ENCODE results near the gene GNB1L.
"Not testable (repeated sequence)": the region's sequence is repeated elsewhere in the genome, so short reads cannot be mapped to it uniquely, and the experiment has no call there.

The GNB1L gene

DNA sequence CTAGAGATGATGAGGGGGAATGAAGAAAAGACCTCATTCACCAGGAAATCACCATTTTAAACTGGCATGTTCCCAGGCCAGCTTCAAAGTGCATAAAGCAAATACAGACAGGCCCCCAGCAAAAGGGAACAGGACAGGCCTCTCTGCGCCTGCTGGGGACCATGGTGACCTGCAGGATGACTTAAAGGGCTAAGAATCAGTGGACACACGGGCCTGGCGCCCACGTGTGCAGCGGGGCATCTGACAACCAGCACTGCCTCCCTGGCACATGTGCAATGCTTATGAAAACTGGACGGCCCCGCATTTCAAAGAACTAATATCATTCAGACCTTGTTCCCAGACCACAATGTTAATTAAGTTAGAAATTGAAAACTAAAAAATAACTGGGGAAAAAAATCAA, 58.5 kb downstream of the GNB1L start:
- Histone ChIP-seq H3K4me3 (ENCODE audit: low read length) (no peak overlapping the region), H3K9me3 (ENCODE audit: insufficient read depth, low read length) (0 out of 2 replicates have a peak, but pooled peaks cover 3% of the 10 kb centered on the region), H3K27me3 (ENCODE audit: low read depth, low read length) (no peaks in the 10 kb centered on the region), H3K79me2 (ENCODE audit: low read length) (no peaks in the 10 kb centered on the region), H3K27ac (ENCODE audit: low read length) (no peak overlapping the region), H3K4me2 (ENCODE audit: low read length) (no peak overlapping the region), H2AFZ (ENCODE audit: low read depth, low read length) (no peak overlapping the region), H3K9ac (ENCODE audit: low read length) (no peak overlapping the region), H4K20me1 (ENCODE audit: insufficient read depth, low read length) (no peaks in the 10 kb centered on the region), H3K4me1 (ENCODE audit: low read length) (no peaks in the 10 kb centered on the region), H3K36me3 (replicated peaks; ENCODE audit: low read depth, low read length) (peaks cover 4% of the 10 kb centered on the region)
- TF ChIP-seq EZH2phosphoT487 (IDR thresholded peaks at IDR 0.05; ENCODE audit: low read depth), result no peak
- TF ChIP-seq, protein P1, sequence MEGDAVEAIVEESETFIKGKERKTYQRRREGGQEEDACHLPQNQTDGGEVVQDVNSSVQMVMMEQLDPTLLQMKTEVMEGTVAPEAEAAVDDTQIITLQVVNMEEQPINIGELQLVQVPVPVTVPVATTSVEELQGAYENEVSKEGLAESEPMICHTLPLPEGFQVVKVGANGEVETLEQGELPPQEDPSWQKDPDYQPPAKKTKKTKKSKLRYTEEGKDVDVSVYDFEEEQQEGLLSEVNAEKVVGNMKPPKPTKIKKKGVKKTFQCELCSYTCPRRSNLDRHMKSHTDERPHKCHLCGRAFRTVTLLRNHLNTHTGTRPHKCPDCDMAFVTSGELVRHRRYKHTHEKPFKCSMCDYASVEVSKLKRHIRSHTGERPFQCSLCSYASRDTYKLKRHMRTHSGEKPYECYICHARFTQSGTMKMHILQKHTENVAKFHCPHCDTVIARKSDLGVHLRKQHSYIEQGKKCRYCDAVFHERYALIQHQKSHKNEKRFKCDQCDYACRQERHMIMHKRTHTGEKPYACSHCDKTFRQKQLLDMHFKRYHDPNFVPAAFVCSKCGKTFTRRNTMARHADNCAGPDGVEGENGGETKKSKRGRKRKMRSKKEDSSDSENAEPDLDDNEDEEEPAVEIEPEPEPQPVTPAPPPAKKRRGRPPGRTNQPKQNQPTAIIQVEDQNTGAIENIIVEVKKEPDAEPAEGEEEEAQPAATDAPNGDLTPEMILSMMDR (IDR thresholded peaks at IDR 0.05; ENCODE audit: low read depth, low read length), result no peak

DNA sequence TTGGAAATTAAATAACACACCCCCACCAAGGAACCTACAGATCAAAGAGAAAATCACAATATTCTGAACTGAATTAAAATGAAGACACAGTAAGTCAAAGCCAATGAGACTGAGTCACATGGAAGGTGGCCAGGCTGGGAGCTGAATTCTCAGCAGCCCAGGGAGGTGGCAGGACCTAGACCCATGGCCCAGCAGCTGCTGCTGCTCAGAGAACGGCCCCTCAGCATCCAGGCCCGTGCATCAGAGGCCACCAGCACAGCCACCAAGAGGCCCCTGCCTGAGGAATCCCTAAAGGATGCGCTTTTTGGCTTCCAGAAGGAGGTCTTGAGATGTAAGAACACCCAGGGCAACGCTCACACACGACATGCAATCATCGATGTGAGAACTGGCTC, 59.1 kb downstream of the GNB1L start:
- Histone ChIP-seq H3K4me2 (ENCODE audit: low read length) (no peak overlapping the region), H3K36me3 (replicated peaks; ENCODE audit: low read depth, low read length) (peaks cover 4% of the 10 kb centered on the region), H2AFZ (ENCODE audit: low read depth, low read length) (no peak overlapping the region), H3K4me3 (ENCODE audit: low read length) (no peak overlapping the region), H3K9me3 (ENCODE audit: insufficient read depth, low read length) (0 out of 2 replicates have a peak, but pooled peaks cover 3% of the 10 kb centered on the region), H3K4me1 (ENCODE audit: low read length) (no peaks in the 10 kb centered on the region), H4K20me1 (ENCODE audit: insufficient read depth, low read length) (no peaks in the 10 kb centered on the region), H3K27me3 (ENCODE audit: low read depth, low read length) (no peaks in the 10 kb centered on the region), H3K9ac (ENCODE audit: low read length) (no peak overlapping the region), H3K27ac (ENCODE audit: low read length) (no peak overlapping the region), H3K79me2 (ENCODE audit: low read length) (no peaks in the 10 kb centered on the region)
- TF ChIP-seq, protein P1 (IDR thresholded peaks at IDR 0.05; ENCODE audit: low read depth, low read length), result no peak
- TF ChIP-seq EZH2phosphoT487 (IDR thresholded peaks at IDR 0.05; ENCODE audit: low read depth), result no peak

DNA sequence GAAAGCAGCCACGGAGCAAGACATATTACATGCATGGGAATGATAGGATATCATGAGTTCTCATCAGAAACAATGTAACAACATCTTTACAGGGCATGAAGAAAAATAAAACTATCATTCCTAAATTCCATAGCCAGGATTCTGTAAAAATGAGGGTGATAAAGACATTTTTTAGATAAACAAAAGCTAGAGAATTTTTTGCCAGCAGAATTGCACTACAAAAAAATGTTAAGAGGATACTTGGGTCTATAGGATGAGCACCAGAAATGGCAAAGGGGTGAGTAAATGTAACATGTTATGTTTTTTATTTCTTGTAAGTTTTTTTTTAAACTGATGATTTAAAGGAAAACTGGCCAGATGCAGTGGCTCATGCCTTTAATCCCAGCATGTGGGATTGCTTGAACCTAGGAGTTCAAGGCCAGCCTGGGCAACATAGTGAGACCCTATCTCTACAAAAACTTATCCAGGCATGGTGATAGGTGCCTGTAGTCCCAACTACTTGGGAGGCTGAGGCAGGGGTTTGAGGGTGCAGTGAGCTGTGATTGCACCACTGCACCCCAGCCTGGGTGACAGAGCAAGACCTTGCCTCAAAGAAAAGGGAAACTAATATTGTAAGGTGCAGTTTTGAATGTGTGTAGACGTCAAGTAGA, 60.9 kb downstream of the GNB1L start:
- Histone ChIP-seq H3K36me3 (replicated peaks; ENCODE audit: low read depth, low read length) (peaks cover 4% of the 10 kb centered on the region), H3K79me2 (ENCODE audit: low read length) (no peaks in the 10 kb centered on the region), H3K9ac (ENCODE audit: low read length) (no peak overlapping the region), H3K4me1 (ENCODE audit: low read length) (no peaks in the 10 kb centered on the region), H3K27me3 (ENCODE audit: low read depth, low read length) (no peaks in the 10 kb centered on the region), H3K4me3 (ENCODE audit: low read length) (no peak overlapping the region), H3K4me2 (ENCODE audit: low read length) (no peak overlapping the region), H3K9me3 (ENCODE audit: insufficient read depth, low read length) (0 out of 2 replicates have a peak, but pooled peaks cover 3% of the 10 kb centered on the region), H3K27ac (ENCODE audit: low read length) (no peak overlapping the region), H2AFZ (ENCODE audit: low read depth, low read length) (no peak overlapping the region), H4K20me1 (ENCODE audit: insufficient read depth, low read length) (no peaks in the 10 kb centered on the region)
- TF ChIP-seq EZH2phosphoT487 (IDR thresholded peaks at IDR 0.05; ENCODE audit: low read depth), result no peak

DNA sequence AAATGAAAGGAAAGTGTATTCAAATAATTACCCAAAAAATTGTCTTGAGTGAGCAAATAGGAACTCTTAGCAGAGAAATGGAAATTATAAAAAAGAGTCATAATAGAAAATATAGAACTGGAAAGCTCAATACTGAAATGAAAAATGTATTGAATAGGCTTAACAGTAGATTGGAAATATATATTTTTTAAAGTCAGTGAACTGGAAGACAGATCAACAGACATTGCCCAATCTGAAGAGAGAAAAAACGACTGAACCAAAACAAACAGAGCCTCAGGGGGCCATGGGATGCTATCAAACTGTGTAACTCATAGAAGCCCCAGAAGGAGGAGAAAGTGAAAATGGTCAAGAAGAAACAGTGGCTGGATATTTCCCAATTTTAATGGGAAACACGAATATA, 61.5 kb downstream of the GNB1L start:
- Histone ChIP-seq H3K9me3 (ENCODE audit: insufficient read depth, low read length) (0 out of 2 replicates have a peak, but pooled peaks cover 3% of the 10 kb centered on the region), H3K4me3 (ENCODE audit: low read length) (no peak overlapping the region), H3K79me2 (ENCODE audit: low read length) (no peaks in the 10 kb centered on the region), H4K20me1 (ENCODE audit: insufficient read depth, low read length) (no peaks in the 10 kb centered on the region), H3K27me3 (ENCODE audit: low read depth, low read length) (no peaks in the 10 kb centered on the region), H2AFZ (ENCODE audit: low read depth, low read length) (no peak overlapping the region), H3K27ac (ENCODE audit: low read length) (no peak overlapping the region), H3K36me3 (replicated peaks; ENCODE audit: low read depth, low read length) (peaks cover 4% of the 10 kb centered on the region), H3K4me2 (ENCODE audit: low read length) (no peak overlapping the region), H3K9ac (ENCODE audit: low read length) (no peak overlapping the region), H3K4me1 (ENCODE audit: low read length) (no peaks in the 10 kb centered on the region)
- TF ChIP-seq, protein P1 (IDR thresholded peaks at IDR 0.05; ENCODE audit: low read depth, low read length), result no peak
- no peak for TF ChIP-seq EZH2phosphoT487 (IDR thresholded peaks at IDR 0.05; ENCODE audit: low read depth)

DNA sequence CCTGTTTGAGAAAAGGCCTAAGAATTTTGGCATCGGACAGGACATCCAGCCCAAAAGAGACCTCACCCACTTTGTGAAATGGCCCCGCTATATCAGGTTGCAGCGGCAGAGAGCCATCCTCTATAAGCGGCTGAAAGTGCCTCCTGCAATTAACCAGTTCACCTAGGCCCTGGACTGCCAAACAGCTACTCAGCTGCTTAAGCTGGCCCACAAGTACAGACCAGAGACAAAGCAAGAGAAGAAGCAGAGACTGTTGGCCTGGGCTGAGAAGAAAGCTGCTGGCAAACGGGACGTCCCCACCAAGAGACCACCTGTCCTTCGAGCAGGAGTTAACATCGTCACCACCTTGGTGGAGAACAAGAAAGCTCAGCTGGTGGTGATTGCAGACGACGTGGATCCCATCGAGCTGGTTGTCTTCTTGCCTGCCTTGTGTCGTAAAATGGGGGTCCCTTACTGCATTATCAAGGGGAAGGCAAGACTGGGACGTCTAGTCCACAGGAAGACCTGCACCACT, 62.2 kb downstream of the GNB1L start:
- H3K79me2 ChIP-seq (ENCODE audit: low read length), result not testable (repeated sequence)

More for the DNA sequence above, 62.2 kb downstream of the GNB1L start:
- not testable (repeated sequence) for H3K9me3 ChIP-seq (ENCODE audit: insufficient read depth, low read length); H3K9ac ChIP-seq (ENCODE audit: low read length); H3K27ac ChIP-seq (ENCODE audit: low read length); H2AFZ ChIP-seq (ENCODE audit: low read depth, low read length); H3K4me2 ChIP-seq (ENCODE audit: low read length); H3K4me1 ChIP-seq (ENCODE audit: low read length); H3K4me3 ChIP-seq (ENCODE audit: low read length); H3K27me3 ChIP-seq (ENCODE audit: low read depth, low read length); H3K36me3 ChIP-seq (replicated peaks; ENCODE audit: low read depth, low read length); H4K20me1 ChIP-seq (ENCODE audit: insufficient read depth, low read length)
